H1 (cell line): ENCODE measurements around the gene USH2A.

Experiments
- ATF3 ChIP-seq: IDR thresholded peaks from 2 replicates; pipeline ENCODE4 v1.6.1; 2011; ENCODE audit warnings: low read depth, mild to moderate bottlenecking, low read length; ENCODE audit not compliant: insufficient read depth
- CTCF ChIP-seq, 3 experiments: IDR thresholded peaks; 1 replicate in 2 of 3; 2 replicates in 1 of 3; pipeline versions ENCODE4 v1.5.1 to v1.6.1; 2011; ENCODE audit warnings: low read length in 3 of 3, mild to moderate bottlenecking in 3 of 3, inconsistent platforms in 2 of 3, low read depth in 1 of 3, moderate library complexity in 1 of 3; ENCODE audit not compliant: insufficient read depth in 1 of 3; ENCODE audit errors: control extremely low read depth in 1 of 3
- MAFK ChIP-seq: IDR thresholded peaks from 2 replicates; pipeline ENCODE4 v1.6.1; 2012; ENCODE audit warnings: low read depth, mild to moderate bottlenecking, improper control_type of control experiment, low read length
- POLR2A ChIP-seq, 2 experiments: IDR thresholded peaks; 1 replicate in 1 of 2; 2 replicates in 1 of 2; pipeline ENCODE4 v1.6.1; 2011; ENCODE audit warnings: low read depth in 2 of 2, low read length in 2 of 2, mild to moderate bottlenecking in 2 of 2; ENCODE audit errors: control extremely low read depth in 1 of 2

GRCh38 chr1:215868500-215868899 is 554.7 kb downstream of the USH2A start:
- no peak for TF ChIP-seq CTCF (IDR thresholded peaks at IDR 0.05; ENCODE audit: control extremely low read depth in 1 of 3, insufficient read depth in 1 of 3, low read depth in 1 of 3, low read length in 3 of 3)
- TF ChIP-seq ATF3 = no peak
- no peak for TF ChIP-seq MAFK
- TF ChIP-seq POLR2A (IDR thresholded peaks at IDR 0.05; ENCODE audit: control extremely low read depth in 1 of 2, low read depth in 2 of 2, low read length in 2 of 2) = no peak
